A172 (cell line): ENCODE results near the gene ROR1. TPM values are rescaled to one million over a fixed set of nuclear protein-coding genes. Genes with fewer than 3 reads are reported as not detected.
A peak's percentile ranks its signal among the peaks of the same experiment; 100 is the strongest.

Source experiments
- DNase-seq: peaks from one replicate; pipeline ENCODE4 v3.0.0-alpha.2; 2015; ENCODE audit warnings: low spot score
- total RNA-seq: library from RNA; depleted of rRNA; stranded (reverse); fragments of >200 nt; shearing (Covaris generic); gene quantifications from 2 replicates; pipeline ENCODE4 v1.2.3, GENCODE V29; 2014

ROR1 gene
- total RNA-seq, 1 experiment from 2014 or later: 7.0 TPM

DNA sequence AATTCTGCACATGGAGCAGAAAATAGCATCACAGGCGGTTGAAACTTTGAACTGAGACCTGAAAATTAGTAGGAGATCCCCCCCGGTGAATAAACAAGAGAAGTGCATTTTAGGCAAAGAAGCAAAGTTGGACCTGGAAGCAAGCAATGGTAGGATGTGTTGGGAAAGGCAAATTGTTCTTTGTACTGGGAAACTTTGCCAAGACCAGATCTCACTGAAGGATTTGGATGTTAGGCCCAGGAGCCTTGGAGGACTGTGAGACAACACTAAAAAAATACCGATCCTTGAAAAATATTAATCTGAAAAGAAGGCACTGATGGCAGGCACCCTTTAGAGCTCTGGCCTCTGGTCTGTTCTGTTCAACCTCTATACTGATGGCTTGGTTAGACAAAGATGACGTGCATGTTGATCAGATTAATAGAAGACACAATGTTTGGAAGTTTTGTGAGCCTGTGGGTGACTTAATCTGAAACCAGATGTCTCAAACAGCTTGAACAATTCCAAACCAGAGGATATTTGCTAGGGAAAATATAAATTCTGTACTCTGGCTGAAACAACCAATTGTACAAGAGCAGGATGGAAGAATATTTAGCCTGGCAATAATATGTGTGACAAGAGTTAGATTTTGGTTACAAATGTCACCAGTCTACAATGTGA lies 108.4 kb downstream of the ROR1 start:
- DNase-seq: no peak

DNA sequence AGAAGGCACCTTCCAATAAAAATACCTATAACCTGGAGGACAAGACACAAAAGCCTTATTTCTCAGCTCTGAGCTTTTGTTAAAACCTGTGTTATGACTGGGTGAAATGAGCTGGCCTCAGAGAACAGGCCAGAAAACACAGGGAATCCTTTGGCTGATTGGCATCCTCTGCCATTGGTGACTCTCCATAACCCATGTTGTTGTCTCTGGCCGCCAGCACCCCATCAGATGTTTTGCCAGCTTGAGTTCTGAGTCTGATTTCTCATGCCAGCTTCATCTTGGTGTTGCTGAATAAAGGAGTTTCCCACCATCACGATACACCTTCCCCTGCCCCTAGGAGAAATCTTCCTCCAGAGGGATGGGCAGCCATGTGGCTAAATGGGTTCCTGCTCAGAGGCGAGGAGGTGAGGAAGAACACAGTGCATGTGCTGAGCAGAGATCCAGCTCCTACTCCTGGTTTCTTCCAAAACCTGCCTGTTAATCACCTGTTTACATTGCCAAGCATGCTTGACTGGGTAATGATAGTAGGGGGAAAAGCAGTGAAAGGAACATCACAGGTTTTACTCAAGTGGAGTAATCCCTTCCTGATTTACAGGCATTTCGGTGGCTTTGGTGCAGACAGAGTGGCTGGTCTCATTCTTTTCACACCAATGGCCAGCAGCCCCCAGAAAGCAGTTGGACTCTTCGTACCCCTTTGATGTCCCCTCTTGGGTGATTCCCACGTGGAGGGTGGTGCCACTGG lies 109.8 kb downstream of the ROR1 start:
- DNase-seq: no peak

DNA sequence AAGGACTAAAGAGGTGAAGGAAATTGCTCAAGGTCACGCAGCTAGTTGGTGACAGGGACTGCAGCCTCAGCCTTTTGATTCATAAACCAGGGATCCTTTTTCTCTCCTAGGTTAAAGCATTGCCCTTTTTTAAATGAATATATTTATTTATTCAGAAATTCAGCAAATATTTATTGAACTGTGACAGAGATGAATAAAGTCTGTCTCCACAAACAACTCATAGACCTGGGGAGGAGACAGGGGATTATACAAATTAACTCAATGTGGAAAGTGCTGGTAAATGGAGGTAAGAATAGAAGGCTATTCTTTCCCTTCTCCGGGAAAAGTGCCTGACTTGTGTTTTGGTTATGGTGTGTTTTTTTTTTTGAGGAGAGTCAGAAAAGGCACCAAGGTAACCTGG lies 110.7 kb downstream of the ROR1 start:
- no peak for DNase-seq

DNA sequence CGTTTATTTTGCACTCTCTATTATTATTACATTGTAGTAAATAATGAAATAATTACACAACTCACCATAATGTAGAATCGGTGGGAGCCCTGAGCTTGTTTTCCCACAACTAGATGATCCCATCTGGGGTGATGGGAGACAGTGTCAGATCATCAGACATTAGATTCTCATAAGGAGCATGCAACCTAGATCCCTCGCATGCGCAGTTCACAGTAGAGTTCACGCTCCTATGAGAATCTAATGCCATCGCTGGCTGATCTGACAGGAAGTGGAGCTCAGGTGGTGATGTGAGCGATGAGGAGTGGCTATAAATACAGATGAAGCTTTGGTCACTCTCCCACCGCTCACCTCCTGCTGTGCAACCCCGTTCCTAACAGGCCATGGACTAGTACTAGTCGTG lies 112.1 kb downstream of the ROR1 start:
- no peak for DNase-seq

DNA sequence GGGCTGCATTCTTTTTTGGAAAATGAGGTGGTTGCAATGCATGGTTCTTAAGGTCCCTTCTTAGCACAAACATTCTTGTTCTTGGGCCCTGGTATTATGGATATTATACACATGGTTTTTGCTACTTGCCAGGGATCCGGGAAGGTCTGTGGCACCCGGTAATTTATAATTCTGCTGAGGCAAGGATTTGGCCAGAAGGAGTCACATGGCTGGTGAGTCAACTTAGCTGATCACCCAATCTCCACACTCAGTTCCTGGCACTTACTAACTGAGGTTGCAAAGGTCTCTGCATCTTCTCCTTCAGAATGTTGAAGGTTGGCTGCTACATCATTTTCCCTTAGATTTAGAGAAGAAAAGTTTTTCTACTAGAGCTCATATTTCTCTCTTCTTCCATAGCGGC lies 112.5 kb downstream of the ROR1 start:
- no peak for DNase-seq

DNA sequence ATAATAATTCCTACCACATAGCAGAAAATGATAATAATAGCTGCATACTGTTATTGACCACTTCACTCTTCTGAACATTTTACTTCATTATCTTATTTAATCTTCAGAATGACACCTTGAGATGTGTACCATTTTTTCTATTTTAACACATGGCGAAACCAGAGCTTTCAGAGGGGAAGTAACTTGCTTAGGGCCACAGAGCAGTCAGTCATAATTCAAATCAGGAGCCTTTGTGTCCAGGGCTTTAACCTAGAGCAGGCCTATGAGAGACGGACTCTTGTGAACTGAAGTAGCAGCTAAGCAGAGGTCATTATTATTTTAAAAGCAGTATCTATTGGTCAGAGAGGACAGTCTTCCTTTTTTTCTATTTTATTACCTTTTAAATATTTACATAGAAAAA lies 114.0 kb downstream of the ROR1 start:
- no peak for DNase-seq

DNA sequence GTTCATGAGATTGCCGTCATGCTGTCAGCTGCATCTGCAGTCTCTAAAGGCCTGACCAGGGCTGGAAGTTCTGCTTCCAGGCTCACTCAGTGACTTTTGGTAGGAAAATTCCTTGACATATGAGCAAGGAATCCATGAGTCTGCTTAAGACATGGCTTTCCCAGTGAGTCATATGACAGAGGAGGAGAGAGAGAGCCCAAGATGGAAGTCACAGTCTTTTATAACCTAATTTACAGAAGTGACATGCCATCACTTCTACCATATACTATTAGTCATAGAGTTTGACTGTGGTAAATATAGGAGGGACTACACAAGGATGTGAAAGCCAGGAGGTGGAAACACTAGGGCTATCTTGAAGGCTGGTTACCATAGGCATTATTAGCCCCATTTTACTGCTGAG lies 115.2 kb downstream of the ROR1 start:
- DNase-seq: peak; percentile 21

DNA sequence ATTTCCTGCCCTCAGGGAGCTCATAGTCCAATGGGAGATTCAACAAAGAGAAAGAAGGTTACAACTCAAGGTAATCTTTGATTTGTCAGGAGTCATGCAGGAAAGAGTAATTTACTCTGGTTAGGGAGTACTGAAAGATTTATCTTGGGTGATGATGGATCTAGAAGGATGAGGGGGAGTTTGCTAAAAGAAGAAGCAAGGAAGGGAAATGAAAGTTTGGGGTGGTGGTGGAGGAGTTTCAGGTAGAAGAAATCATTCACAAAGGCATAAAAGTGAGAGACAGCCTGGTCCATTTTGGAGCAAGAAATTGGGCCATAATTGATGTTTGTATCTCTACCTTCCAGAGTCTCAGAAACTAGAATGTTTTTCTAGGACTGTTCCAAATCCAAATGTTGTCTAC lies 116.7 kb downstream of the ROR1 start:
- no peak for DNase-seq

DNA sequence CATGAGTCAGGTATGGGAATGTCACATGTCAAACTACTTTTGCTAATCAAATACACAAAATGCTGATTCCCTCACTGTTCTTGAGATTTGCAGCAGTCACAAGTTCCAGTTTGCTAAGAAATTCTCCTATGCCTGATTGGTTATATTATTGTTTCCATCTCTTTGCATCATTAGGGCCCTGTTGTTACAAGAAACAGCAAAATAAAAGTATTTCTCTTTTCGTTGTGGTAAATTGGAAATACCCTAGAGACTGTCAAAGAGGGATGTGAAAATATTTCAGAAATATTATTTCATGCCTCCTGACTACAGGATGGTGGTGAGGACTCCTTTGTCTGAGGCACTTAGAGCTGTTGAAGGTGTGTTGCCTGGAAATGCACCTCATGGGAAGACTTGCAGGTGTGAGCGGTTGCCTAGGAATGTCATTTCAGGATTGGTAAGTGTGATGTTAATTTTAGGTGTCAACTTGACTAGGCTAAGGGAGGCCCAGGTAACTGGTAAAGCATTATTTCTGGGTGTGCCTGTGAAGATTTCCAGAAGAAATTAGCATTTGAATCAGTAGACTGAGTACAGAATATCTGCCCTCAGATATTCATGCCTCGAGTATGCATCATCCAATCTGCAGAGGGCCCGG lies 117.4 kb downstream of the ROR1 start:
- no peak for DNase-seq

DNA sequence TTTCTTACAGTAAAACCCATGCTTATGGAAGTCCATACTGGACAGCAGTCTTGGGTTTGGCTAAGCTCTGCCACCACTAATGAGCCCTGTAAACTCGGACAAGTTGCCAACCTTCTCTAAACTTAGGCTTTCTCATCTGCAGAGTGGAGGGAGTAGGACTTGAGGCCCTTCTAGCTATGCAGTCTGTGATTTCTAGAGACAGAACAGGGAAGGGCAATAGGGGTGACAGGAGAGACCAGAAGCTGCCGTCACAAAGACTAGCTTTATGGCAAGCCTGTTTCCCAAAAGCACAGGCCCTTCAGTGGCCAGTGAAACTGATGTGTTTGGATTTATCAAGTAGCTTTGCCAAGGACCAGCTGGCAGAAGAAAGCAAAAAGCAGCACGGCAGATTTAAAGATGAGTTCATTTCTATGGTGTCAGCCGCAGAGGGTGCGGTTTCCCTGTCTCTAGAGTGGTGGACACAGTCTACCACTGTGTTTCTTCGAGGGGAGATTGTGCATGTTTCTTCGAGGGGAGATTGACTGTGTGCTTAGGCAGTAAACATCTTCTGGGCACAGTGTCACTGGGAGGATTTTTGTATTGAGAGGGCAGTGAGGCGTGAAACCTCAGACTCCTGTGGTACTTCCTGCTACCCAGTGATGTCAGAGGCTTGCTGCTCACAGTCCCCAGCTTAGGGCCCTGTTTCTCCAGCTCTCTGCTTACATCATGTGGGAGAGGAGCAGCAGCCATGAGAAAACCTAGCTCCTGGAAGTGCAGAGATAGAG lies 119.0 kb downstream of the ROR1 start:
- DNase-seq: peak; percentile 64

DNA sequence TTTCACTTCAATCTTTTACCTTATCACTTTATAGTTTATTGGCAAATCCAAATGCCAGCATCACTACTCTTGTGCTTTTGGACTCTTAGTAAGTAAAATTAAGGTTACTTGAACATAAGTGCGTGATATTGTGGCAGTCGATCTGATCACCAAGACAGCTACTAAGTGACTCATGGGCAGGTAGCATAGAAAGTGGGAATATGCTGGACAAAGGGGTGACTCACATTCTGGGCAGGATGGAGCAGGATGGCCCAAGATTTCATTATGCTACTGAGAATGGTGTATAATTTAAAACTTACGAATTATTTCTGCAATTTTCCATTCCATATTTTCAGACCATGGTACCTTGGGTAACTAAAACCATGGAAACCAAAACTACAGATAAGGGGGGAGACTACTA lies 120.2 kb downstream of the ROR1 start:
- peak; percentile 31 for DNase-seq

DNA sequence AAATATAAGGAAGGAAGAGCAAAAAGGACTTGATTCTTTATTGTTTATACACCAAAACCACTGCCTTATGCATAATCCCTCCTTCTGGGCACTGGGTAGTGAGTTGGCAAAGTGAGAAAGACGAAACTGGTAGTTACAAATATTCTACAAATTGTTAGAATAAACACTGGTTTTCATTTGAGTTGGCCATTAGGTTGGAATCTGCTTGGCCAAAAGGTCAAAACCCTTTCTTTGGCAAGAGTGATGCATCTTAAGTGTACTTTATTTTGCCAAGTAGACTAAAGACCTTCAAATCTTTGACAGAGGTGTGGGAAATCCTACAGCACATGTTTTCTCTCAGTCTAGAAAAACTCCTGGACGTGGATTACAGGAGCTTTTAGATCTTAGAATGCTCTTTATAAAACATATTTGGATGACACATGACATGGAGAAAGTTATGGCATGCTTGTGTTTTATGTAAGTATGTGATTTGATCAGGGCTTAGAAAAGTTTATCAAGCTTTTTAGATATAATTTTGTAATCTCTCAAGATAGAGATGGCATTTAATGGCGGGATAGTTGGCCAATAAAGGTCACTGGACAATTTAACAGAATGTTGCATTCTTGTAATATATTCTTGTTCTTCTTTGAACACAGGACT lies 120.9 kb downstream of the ROR1 start:
- DNase-seq: no peak

DNA sequence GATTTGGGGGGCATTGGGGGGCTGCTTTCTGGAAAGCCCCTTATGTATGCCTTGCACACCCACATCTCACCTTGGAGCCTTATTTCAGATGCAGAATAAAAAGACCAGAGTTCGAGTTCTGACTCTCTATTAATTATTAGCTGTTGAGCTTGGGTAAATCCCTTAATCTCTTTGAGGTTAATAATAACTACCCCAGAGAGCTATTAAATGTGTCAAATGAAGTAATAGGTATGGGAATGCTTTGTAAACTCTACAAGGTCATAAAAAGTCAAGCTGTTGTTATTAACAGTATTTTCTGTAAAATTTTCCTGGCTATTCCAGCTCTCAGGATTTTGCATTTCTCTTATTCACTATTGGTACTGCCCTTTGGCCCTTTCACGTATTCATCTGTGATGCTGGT lies 122.9 kb downstream of the ROR1 start:
- no peak for DNase-seq

DNA sequence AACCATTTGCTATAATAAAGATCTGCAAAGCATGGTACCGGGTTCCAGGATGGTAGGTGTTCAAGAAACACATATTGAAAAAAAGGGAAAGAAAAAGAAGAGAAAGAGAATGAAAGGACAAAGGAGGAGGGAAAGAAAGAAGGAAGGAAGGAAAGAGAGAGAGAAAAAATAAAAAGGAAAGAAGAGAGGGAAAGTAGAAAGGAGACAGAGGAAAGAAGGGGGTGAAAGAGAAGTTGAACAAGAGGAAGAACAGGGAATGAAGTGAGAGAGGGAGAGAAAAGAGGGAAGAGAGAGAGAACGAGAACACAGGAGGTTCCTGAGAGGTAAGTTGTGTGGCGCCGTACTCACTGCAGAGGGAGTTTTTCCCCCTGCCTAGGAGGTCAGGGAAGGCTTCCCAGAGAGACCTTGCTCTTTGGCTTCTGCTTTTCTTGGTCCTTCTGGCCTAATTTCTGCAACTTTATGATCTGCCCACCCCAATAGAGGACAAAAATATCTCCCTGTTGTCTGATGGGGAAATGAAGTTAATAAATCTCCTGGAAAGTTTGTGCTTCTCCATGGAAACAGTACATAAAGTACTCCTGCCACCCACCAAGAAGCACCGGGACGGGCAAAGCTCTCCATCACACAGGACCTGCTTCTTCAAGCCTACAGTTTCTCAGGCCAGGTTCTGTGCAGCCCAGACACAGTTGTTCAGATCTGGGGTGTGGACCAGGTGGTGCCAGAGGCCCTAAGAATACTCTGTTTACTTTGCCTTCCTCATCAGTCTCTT lies 124.8 kb downstream of the ROR1 start:
- no peak for DNase-seq

DNA sequence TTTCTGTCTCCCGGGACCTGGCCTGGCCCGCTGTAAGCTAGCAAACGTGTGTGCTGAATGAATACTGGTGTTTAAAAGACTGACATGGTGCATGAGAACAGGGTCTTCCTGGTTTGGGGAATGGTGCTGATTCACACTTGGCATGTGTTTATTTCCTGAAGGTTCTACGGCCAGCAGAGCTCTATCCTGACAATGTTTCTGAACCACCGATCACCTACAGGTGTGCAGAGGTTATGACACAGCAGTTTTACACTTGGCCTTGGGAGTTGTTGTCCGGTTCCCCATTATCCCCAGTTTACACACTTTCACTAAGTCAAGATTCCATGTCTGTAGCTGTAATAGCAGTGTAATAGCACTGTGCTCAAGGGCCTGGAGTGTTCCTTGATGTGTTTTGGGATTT lies 127.3 kb downstream of the ROR1 start:
- no peak for DNase-seq

DNA sequence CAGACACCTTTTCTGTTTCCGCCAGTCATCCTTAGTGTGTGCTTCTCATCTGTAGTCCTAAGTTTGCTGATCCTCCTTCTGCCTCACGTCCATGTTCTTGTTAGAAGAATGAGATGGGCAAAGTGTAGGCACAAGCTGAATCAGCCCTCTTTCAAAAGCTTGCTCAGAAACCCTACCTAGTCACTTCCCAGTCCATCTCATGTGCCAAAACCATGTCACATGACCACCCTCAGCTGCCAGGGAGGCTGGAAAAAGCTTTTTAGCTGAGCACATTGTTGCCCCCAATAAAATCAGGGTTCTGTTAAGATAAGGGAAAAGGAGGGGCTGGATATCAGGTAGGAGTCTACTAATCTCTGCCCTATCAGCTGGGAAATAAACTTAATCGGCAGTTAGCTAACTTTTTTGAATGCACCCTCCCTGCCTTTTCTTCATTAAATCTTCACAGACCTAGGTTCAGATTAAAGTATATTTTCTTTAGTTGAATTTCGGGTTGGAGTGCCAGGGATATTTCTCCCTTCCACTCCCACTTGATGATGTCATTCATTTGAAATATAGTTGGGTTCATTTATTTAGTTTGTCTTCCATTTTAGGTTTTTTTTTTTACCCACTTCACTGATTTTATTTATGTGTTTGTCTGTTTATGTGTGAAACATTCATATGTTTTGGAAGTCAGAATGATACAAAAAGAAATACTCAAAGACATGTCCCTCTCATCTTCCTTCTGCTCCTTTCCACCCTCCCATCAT lies 129.2 kb downstream of the ROR1 start:
- no peak for DNase-seq

DNA sequence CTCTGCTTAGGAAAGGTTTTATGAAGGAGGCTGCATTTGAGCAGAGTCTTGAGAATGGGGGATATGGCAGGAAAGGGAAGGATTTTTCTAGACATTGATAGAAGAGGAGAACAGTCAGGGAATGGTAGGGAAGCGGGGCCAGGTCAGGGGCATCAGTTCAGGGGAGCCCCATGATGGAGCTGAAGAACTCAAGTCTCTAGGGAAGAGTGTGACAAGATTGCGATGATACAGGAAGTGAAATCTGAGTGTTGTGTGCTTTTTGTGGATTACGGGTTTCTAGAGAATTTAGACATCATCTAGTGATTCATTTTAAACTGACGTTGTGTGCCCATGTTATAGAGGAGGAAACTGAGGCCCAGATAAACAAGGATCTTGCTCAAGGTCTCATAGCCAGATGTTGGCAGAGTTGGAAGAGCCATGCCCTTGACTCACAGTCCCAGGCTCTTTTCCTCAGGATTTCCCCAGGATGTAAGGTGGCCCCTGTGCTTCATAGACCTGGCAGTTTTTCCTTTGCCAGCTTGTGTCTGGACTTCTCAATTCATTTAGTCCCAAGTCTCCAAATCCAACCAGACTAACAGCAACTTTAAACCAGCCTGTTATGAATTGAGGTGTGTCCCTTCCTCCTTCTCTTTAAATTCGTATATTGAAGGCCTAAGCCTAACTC lies 130.3 kb downstream of the ROR1 start:
- no peak for DNase-seq

DNA sequence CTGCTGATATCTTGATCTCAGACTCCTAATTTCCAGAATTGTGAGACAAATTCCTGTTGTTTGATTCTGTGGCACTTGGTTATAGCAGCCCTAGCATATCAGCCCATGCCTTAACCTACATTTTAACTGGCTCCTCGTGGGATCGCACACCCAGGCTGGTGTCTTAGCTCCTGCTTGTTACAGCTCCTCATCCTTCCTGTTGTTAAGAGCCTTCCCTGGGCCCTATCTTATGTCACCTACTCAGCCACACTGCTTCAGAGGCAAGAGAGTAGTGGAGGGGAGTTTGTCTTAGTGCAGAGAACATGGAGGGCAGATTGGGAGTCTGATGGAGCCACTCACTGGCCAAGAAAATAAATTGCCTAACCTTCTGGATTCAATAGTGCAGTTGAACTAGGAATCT lies 131.0 kb downstream of the ROR1 start:
- DNase-seq: no peak

DNA sequence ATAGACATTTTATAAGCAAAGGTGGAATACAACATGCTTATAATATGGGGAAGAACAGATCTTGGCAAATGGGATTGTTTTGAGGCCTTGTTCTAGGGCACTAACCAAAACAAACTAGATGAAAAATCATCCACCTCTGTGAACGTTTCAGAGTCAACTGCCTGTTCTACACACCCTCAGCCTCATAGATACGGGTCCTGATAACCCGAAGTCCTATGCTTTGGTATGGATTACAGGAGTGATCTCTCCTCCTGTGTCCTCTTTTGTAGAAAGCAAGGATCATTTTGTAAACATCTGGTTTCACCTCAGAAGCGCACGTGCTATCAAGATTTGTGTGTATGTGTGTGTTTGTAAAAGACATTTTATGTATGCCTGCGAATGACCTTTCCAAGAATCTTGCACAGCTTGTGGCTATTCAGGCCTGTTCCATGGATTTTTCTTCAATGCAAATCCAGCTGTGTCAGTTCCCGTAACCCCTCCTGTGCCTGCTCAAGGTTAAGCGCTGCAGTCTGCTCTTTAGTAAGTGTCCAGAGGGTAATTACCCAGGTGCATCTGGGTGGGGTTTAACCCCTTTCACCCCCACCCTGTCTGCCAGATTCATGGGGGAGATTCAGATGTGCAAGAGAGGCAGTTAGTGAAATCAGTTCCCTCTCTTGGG lies 132.4 kb downstream of the ROR1 start:
- no peak for DNase-seq
